Naive thymus-derived CD4-positive, alpha-beta T cell (primary cell): ENCODE measurements around the gene MUCL3. TPM values are rescaled to one million over a fixed set of nuclear protein-coding genes. Genes with fewer than 3 reads are reported as not detected.

Experiments used
- ATAC-seq: fragments of 150-1000 bp; cut with Tn5 transposase; 2 replicates; pipeline ENCODE4 v1.10.0; 2021; ENCODE audit warnings: mild to moderate bottlenecking, moderate library complexity
- CTCF ChIA-PET: fragments of 350-600 bp; sonication (Branson Sonifier 250); formaldehyde crosslinking; loops from one replicate; lab custom pipeline; 2021; ENCODE audit warnings: antibody characterized with exemption; lab: Charles Lee
- POLR2A ChIA-PET: fragments of 350-600 bp; sonication (Branson Sonifier 250); formaldehyde crosslinking; loops from one replicate; lab custom pipeline; 2021; ENCODE audit warnings: antibody characterized with exemption, inconsistent platforms; lab: Charles Lee
- DNase-seq, 9 donors: peaks; one replicate each; pipeline versions ENCODE4 v3.0.0 to v3.0.0-alpha.2; 2020 to 2022; ENCODE audit warnings: mixed read lengths in 1 of 9
- H3K27ac ChIP-seq: one replicate; pipeline ENCODE4 v1.7.0; 2013; ENCODE audit warnings: mild to moderate bottlenecking, low read depth, low read length, moderate library complexity
- H3K27me3 ChIP-seq, 2 donors: one replicate each; pipeline ENCODE4 v1.7.0; 2013; ENCODE audit warnings: low read length in 2 of 2, mild to moderate bottlenecking in 2 of 2, moderate library complexity in 2 of 2; ENCODE audit not compliant: control insufficient read depth in 2 of 2, insufficient read depth in 2 of 2
- H3K36me3 ChIP-seq, 3 experiments: 1 replicate in 2 of 3; 2 replicates in 1 of 3; pipeline ENCODE4 v1.7.0; 2013; ENCODE audit warnings: low read length in 3 of 3, mild to moderate bottlenecking in 3 of 3, moderate library complexity in 1 of 3; ENCODE audit not compliant: insufficient read depth in 3 of 3, control insufficient read depth in 2 of 3
- H3K4me1 ChIP-seq, 2 donors: one replicate each; pipeline ENCODE4 v1.7.0; 2013; ENCODE audit warnings: low read length in 2 of 2, mild to moderate bottlenecking in 2 of 2, moderate library complexity in 1 of 2; ENCODE audit not compliant: control insufficient read depth in 2 of 2, insufficient read depth in 2 of 2
- H3K4me3 ChIP-seq: 2 replicates; pipeline ENCODE4 v1.7.0; 2013; ENCODE audit warnings: mild to moderate bottlenecking, low read length
- H3K9me3 ChIP-seq, 3 experiments: 1 replicate in 2 of 3; 2 replicates in 1 of 3; pipeline ENCODE4 v1.7.0; 2013; ENCODE audit warnings: low read length in 3 of 3; ENCODE audit not compliant: control insufficient read depth in 2 of 3
- H3K27ac Mint-ChIP-seq, 9 donors: one replicate each; pipeline ENCODE4 v1.8.0; 2020 to 2022; ENCODE audit warnings: mixed read lengths in 9 of 9, mild to moderate bottlenecking in 8 of 9, moderate library complexity in 5 of 9, inconsistent platforms in 2 of 9
- H3K27me3 Mint-ChIP-seq, 5 donors: one replicate each; pipeline ENCODE4 v1.8.0; 2021 to 2022; ENCODE audit warnings: mixed read lengths in 5 of 5, mild to moderate bottlenecking in 1 of 5
- H3K36me3 Mint-ChIP-seq, 5 donors: one replicate each; pipeline ENCODE4 v1.8.0; 2020 to 2022; ENCODE audit warnings: mixed read lengths in 5 of 5, mild to moderate bottlenecking in 3 of 5, inconsistent platforms in 1 of 5
- H3K4me1 Mint-ChIP-seq, 7 donors: one replicate each; pipeline ENCODE4 v1.8.0; 2020 to 2022; ENCODE audit warnings: mixed read lengths in 7 of 7, mild to moderate bottlenecking in 3 of 7, inconsistent platforms in 1 of 7
- H3K4me3 Mint-ChIP-seq, 10 donors: one replicate each; pipeline ENCODE4 v1.8.0; 2020 to 2022; ENCODE audit warnings: mild to moderate bottlenecking in 10 of 10, mixed read lengths in 10 of 10, moderate library complexity in 6 of 10, inconsistent platforms in 2 of 10
- H3K9me3 Mint-ChIP-seq, 11 donors: one replicate each; pipeline ENCODE4 v1.8.0; 2020 to 2022; ENCODE audit warnings: mixed read lengths in 11 of 11, mild to moderate bottlenecking in 4 of 11, inconsistent platforms in 1 of 11, moderate library complexity in 1 of 11
- intact Hi-C, 2 donors: fragments of 100-400 bp; cut with micrococcal nuclease; formaldehyde crosslinking; loops; one replicate each; pipeline ENCODE4 v1.15.1; 2023
- polyA plus RNA-seq, 2 donors: library from polyadenylated mRNA; unstranded; fragments of 300-500 nt; fragmentation: Illumina TruSeq; gene quantifications; one replicate each; pipeline ENCODE4 v1.2.3, GENCODE V29; 2021
- total RNA-seq, 6 experiments: library from RNA in 5 of 6; stranded (reverse) in 5 of 6; gene quantifications; 1 replicate in 5 of 6; 2 replicates in 1 of 6; pipeline ENCODE4 v1.2.3 and lab custom pipeline; 2021 to 2026

The MUCL3 gene
- total and polyA plus RNA-seq, 7 experiments from 2014 or later: not detected

DNA sequence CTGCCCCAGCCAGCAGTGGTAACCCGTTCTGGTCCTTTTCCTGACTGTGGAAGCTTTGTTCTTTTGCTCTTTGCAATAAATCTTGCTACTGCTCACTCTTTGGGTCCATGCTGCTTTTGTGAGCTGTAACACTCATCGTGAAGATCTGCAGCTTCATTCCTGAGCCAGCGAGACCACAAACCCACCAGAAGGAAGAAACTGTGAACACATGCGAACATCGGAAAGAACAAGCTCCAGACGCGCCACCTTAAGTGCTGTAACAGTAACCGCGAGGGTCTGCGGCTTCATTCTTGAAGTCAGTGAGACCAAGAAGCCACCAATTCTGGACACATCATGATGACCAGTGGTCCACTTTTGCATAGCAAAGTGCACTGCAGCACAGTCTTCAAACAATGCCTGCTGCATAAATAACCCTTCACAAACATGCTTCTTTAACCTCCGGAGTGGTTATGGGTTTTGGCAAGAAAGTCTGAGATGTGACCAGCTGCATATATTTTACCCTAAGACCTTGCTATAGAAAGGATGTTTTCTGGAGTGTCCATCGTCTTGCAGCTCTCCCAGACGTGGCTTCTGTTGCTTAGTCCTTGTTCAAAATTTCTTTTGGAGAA lies 60.6 kb downstream of the MUCL3 start:
- Histone ChIP-seq H3K27me3 (no peaks in the 10 kb centered on the region), H3K27ac (no peak overlapping the region), H3K9me3 (no peaks in the 10 kb centered on the region), H3K4me1 (no peaks in the 10 kb centered on the region), H3K4me3 (no peak overlapping the region), H3K36me3 (no peaks in the 10 kb centered on the region)
- intact Hi-C loops: no loop called here
- ATAC-seq (no peak), DNase-seq (no peak)
- Mint-ChIP-seq H3K27ac (peak overlapping the region in 2 of 9 donors; percentile 7 to 64), H3K36me3 (no peaks in the 10 kb centered on the region), H3K4me3 (peak overlapping the region in 4 of 10 donors; percentile 10 to 51 (median 46)), H3K9me3 (no peaks in the 10 kb centered on the region), H3K4me1 (peaks cover 0 to 15% (median 4%) of the 10 kb centered on the region in 7 donors), H3K27me3 (peaks cover 0 to 12% (median 2%) of the 10 kb centered on the region in 5 donors)
- ChIA-PET POLR2A (interaction anchor here (1.1 kb wide), 1 partner anchor 11 kb away, joined by 5 read pairs; no protein-coding TSS in a partner anchor), CTCF (no interaction called here)

DNA sequence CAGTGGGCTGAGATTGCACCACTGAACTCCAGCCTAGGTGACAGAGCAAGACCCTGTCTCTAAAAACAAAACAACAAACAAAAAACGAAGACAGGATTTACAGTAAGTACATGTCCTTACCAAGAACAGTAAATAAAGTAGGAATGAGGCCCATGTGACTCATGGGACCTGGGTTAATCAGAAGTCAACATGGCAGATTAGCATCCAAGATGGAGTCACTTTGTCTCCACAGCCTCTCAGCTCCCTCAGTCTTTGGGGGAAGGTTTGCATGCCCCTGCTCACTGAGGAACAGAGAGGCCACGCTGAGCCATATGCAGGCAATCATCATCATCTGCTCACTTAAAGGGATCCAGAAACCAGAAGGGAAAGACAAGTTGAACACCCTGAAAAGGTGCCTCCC lies 61.7 kb downstream of the MUCL3 start:
- H3K36me3 Mint-ChIP-seq: no peaks in the 10 kb centered on the region
- ATAC-seq: no peak
- Histone ChIP-seq H3K36me3 (no peaks in the 10 kb centered on the region), H3K27me3 (no peaks in the 10 kb centered on the region), H3K27ac (no peak overlapping the region), H3K4me3 (no peak overlapping the region), H3K4me1 (no peaks in the 10 kb centered on the region), H3K9me3 (no peaks in the 10 kb centered on the region)
- no peaks in the 10 kb centered on the region for H3K9me3 Mint-ChIP-seq
- peaks cover 0 to 19% (median 5%) of the 10 kb centered on the region in 5 donors for H3K27me3 Mint-ChIP-seq
- intact Hi-C loops: no loop called here
- ChIA-PET CTCF (no interaction called here), POLR2A (interaction anchor here (1.0 kb wide), 1 partner anchor 47 kb away, joined by 5 read pairs; no protein-coding TSS in a partner anchor)
- H3K4me1 Mint-ChIP-seq: peaks cover 0 to 15% (median 4%) of the 10 kb centered on the region in 7 donors
- DNase-seq: no peak
- no peak overlapping the region for H3K27ac Mint-ChIP-seq
- peak overlapping the region in 2 of 10 donors; percentile 45 to 51 for H3K4me3 Mint-ChIP-seq

Other genes starting within 250 kb of the MUCL3 start
- gene NRM, start 250.0 kb upstream of the MUCL3 start, total RNA-seq: 10 to 100 TPM in 1 of 5 experiments, 1 to 10 TPM in 4; 2.3 to 29.4 (median 3.1) TPM
- gene NRM, start 250.0 kb upstream of the MUCL3 start, polyA plus RNA-seq: 1 to 10 TPM; 7.2 to 7.6 TPM
- gene MDC1, start 223.7 kb upstream of the MUCL3 start, total RNA-seq: 10 to 100 TPM; 40.3 to 78.9 (median 62.0) TPM
- 10 to 100 TPM in 1 of 2 donors, 1 to 10 TPM in 1; 4.5 to 11.0 TPM for gene MDC1, start 223.7 kb upstream of the MUCL3 start, polyA plus RNA-seq
- gene TUBB, start 220.6 kb upstream of the MUCL3 start, total RNA-seq: 100 to 1,000 TPM in 4 of 5 experiments, 10 to 100 TPM in 1; 86.7 to 930 (median 242) TPM
- gene TUBB, start 220.6 kb upstream of the MUCL3 start, polyA plus RNA-seq: 100 to 1,000 TPM; 107 to 151 TPM
- gene FLOT1, start 198.3 kb upstream of the MUCL3 start, total RNA-seq: 100 to 1,000 TPM in 1 of 5 experiments, 10 to 100 TPM in 4; 59.4 to 204 (median 81.3) TPM
- 100 to 1,000 TPM; 107 to 132 TPM for gene FLOT1, start 198.3 kb upstream of the MUCL3 start, polyA plus RNA-seq
- gene IER3, start 196.4 kb upstream of the MUCL3 start, total RNA-seq: 10 to 100 TPM; 10.8 to 69.9 (median 26.7) TPM
- 1 to 10 TPM; 2.2 to 2.8 TPM for gene IER3, start 196.4 kb upstream of the MUCL3 start, polyA plus RNA-seq
- gene DDR1, start 56.5 kb upstream of the MUCL3 start, total RNA-seq: 10 to 100 TPM; 13.7 to 23.8 (median 18.6) TPM
- 1 to 10 TPM; 1.8 to 8.6 TPM for gene DDR1, start 56.5 kb upstream of the MUCL3 start, polyA plus RNA-seq
- 10 to 100 TPM; 18.8 to 42.3 (median 32.2) TPM for gene GTF2H4, start 32.8 kb upstream of the MUCL3 start, total RNA-seq
- 10 to 100 TPM in 1 of 2 donors, 1 to 10 TPM in 1; 8.0 to 12.1 TPM for gene GTF2H4, start 32.8 kb upstream of the MUCL3 start, polyA plus RNA-seq
- 10 to 100 TPM; 22.2 to 47.3 (median 37.9) TPM for gene VARS2, start 26.7 kb upstream of the MUCL3 start, total RNA-seq
- gene VARS2, start 26.7 kb upstream of the MUCL3 start, polyA plus RNA-seq: 10 to 100 TPM; 17.1 to 18.9 TPM
- not detected for gene SFTA2, start 8.8 kb upstream of the MUCL3 start, total RNA-seq
- under 1 TPM in 1 of 2 donors, not detected in 1; 0.34 TPM for gene SFTA2, start 8.8 kb upstream of the MUCL3 start, polyA plus RNA-seq
- gene MUC21, start 42.7 kb downstream of the MUCL3 start, total RNA-seq: not detected
- not detected for gene MUC21, start 42.7 kb downstream of the MUCL3 start, polyA plus RNA-seq
- not detected for gene MUC22, start 69.5 kb downstream of the MUCL3 start, total RNA-seq
- gene MUC22, start 69.5 kb downstream of the MUCL3 start, polyA plus RNA-seq: not detected
- gene C6orf15, start 171.6 kb downstream of the MUCL3 start, total RNA-seq: not detected
- gene C6orf15, start 171.6 kb downstream of the MUCL3 start, polyA plus RNA-seq: not detected
- not detected for gene PSORS1C1, start 173.8 kb downstream of the MUCL3 start, total RNA-seq
- gene PSORS1C1, start 173.8 kb downstream of the MUCL3 start, polyA plus RNA-seq: not detected
- gene CDSN, start 179.5 kb downstream of the MUCL3 start, total RNA-seq: not detected
- gene CDSN, start 179.5 kb downstream of the MUCL3 start, polyA plus RNA-seq: not detected
- not detected for gene PSORS1C2, start 198.1 kb downstream of the MUCL3 start, total RNA-seq
- not detected for gene PSORS1C2, start 198.1 kb downstream of the MUCL3 start, polyA plus RNA-seq
- gene CCHCR1, start 216.8 kb downstream of the MUCL3 start, total RNA-seq: 10 to 100 TPM; 20.1 to 46.4 (median 35.5) TPM
- 10 to 100 TPM in 1 of 2 donors, 1 to 10 TPM in 1; 6.9 to 11.1 TPM for gene CCHCR1, start 216.8 kb downstream of the MUCL3 start, polyA plus RNA-seq
- 10 to 100 TPM in 1 of 5 experiments, 1 to 10 TPM in 4; 4.3 to 78.9 (median 9.4) TPM for gene TCF19, start 217.6 kb downstream of the MUCL3 start, total RNA-seq
- 1 to 10 TPM; 9.4 to 9.7 TPM for gene TCF19, start 217.6 kb downstream of the MUCL3 start, polyA plus RNA-seq
- under 1 TPM in 1 of 5 experiments, not detected in 4; 0.46 TPM for gene POU5F1, start 229.7 kb downstream of the MUCL3 start, total RNA-seq
- gene POU5F1, start 229.7 kb downstream of the MUCL3 start, polyA plus RNA-seq: under 1 TPM in 1 of 2 donors, not detected in 1; 0.18 TPM